Activated naive CD4-positive, alpha-beta T cell treated with anti-CD3 and anti-CD28 coated beads for 36 hours (primary cell): ENCODE measurements around the gene CS. TPM values are rescaled to one million over a fixed set of nuclear protein-coding genes. Genes with fewer than 3 reads are reported as not detected.
"Not testable (repeated sequence)": the region's sequence is repeated elsewhere in the genome, so short reads cannot be mapped to it uniquely, and the experiment has no call there.

Source experiments
- CTCF ChIA-PET: fragments of 350-600 bp; sonication (Branson Sonifier 250); formaldehyde crosslinking; loops from one replicate; lab custom pipeline; 2021; ENCODE audit warnings: antibody characterized with exemption; lab: Charles Lee
- DNase-seq: peaks from one replicate; pipeline ENCODE4 v3.0.0-alpha.2; 2020
- H3K27ac Mint-ChIP-seq: one replicate; pipeline ENCODE4 v1.8.0; 2021; ENCODE audit warnings: mild to moderate bottlenecking, mixed read lengths
- H3K27me3 Mint-ChIP-seq: one replicate; pipeline ENCODE4 v1.8.0; 2021; ENCODE audit warnings: low read depth, mixed read lengths
- H3K36me3 Mint-ChIP-seq: one replicate; pipeline ENCODE4 v1.8.0; 2021; ENCODE audit warnings: low read depth, mixed read lengths
- H3K4me1 Mint-ChIP-seq: one replicate; pipeline ENCODE4 v1.8.0; 2021; ENCODE audit warnings: low read depth, mixed read lengths
- H3K4me3 Mint-ChIP-seq: one replicate; pipeline ENCODE4 v1.8.0; 2021; ENCODE audit warnings: mild to moderate bottlenecking, moderate library complexity, mixed read lengths
- H3K9me3 Mint-ChIP-seq: one replicate; pipeline ENCODE4 v1.8.0; 2021; ENCODE audit warnings: mixed read lengths
- intact Hi-C: fragments of 100-400 bp; cut with micrococcal nuclease; formaldehyde crosslinking; loops from one replicate; pipeline ENCODE4 v1.15.1; 2023
- total RNA-seq, 2 experiments: library from RNA; stranded (reverse); gene quantifications; one replicate each; pipeline ENCODE4 v1.2.3, GENCODE V29; 2021

CS gene
- 100 to 1,000 TPM; 330 to 336 TPM for total RNA-seq

DNA sequence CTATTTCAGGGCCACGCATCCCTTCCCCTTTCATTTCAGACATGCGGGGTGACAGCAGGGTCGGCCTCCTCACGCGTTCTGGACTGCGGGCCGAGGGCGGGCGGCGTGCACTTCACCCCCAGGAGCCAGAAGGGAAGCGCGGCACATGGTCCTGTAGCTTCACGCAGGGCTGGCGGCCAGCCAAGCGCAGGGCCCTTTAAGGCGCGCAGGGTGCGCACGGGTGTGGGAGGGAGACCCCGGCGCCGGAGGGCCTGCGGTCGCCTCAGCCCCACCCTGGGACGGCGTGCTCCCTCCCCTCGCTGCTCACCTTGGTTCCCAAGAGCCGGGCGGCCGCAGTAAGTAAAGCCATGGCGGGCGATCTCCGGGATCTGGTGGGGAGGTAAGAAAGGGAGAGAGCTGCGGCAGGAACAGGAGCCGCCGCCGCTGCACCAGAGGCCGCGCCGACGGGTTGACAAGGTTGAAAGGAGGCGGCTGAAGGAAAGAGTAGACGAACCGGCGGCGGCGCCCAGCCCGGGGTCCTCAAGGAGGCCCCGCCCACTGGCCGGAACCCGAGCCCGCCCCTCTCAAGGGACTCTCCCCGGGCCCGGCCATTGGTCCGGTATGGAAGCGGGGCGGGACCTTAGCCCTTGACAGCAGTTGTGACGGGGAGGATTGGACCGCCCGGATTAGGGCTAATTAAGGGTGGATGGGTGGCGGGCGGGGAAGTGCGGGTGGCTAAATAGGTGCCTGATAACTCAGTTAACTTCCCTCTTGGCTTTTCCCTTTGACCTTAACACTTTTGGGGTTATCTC is at the start of gene CS:
Gene CS, minus strand, starts transcription at position 478 of the 791 bp plus-strand sequence. Its CDS starts 129 bp downstream, at position 349.
- peaks cover 18% of the 10 kb centered on the region for H3K36me3 Mint-ChIP-seq
- no peaks in the 10 kb centered on the region for H3K9me3 Mint-ChIP-seq
- H3K4me1 Mint-ChIP-seq, result peaks cover 42% of the 10 kb centered on the region
- peak within 1 kb of the TSS; percentile 92 for H3K27ac Mint-ChIP-seq
- no peaks in the 10 kb centered on the region for H3K27me3 Mint-ChIP-seq
- peak within 1 kb of the TSS; percentile 91 for H3K4me3 Mint-ChIP-seq
- DNase-seq, result peak; percentile 99
- intact Hi-C loops, result loop anchor here (1.0 kb wide), 11 partner anchors 9 to 182 kb away; partner anchors contain the start of genes IL23A, NABP2, SPRYD4 and STAT2
- CTCF ChIA-PET, result interaction anchor here (0.5 kb wide), 1 partner anchor 175 kb away, joined by 3 read pairs; no protein-coding TSS in a partner anchor

DNA sequence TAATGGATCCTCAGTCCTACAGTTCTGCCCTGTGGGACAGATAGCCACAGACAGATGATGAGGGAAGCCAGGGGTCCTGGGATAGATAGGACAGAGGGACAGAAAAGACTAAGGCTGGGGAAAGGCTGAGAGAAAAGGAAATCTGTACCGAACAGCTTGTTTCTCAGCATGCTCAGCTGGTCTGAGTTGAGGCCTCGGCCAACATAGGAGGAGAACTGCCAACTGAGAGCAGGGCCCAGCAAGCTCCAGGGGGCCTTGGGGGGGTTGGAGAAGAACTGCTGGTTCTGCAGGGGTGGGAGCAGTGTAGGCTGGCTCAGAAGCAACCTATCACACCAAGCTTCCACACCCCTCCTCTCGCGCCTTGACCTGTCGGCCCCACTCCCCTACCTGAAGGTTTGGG is 48.6 kb upstream of the CS start:
- H3K27me3 Mint-ChIP-seq, result no peaks in the 10 kb centered on the region
- no peak overlapping the region for H3K4me3 Mint-ChIP-seq
- DNase-seq, result no peak
- H3K4me1 Mint-ChIP-seq, result no peaks in the 10 kb centered on the region
- peaks cover 49% of the 10 kb centered on the region for H3K36me3 Mint-ChIP-seq
- H3K27ac Mint-ChIP-seq, result no peak overlapping the region
- CTCF ChIA-PET, result interaction anchor here (0.5 to 0.8 kb wide), 2 partner anchors 40 kb away, joined by 3 to 4 read pairs; no protein-coding TSS in a partner anchor
- no peaks in the 10 kb centered on the region for H3K9me3 Mint-ChIP-seq
- intact Hi-C loops, result no loop called here

DNA sequence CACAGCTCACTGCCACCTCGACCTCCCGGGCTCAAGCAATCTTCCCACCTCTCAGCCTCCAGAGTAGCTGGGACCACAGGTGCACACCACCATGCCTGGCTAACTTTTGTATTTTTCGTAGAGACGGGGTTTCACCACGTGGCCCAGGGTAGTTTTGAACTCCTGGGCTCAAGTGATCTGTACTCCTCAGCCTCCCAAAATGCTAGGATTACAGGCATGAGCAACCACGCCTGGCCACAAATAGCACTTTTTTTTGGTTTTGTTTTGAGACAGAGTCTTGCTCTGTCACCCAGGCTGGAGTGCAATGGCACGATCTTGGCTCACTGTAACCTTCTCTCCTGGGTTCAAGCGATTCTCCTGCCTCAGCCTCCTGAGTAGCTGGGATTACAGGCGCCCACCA is 47.1 kb upstream of the CS start:
- H3K36me3 Mint-ChIP-seq, result peaks cover 54% of the 10 kb centered on the region

DNA sequence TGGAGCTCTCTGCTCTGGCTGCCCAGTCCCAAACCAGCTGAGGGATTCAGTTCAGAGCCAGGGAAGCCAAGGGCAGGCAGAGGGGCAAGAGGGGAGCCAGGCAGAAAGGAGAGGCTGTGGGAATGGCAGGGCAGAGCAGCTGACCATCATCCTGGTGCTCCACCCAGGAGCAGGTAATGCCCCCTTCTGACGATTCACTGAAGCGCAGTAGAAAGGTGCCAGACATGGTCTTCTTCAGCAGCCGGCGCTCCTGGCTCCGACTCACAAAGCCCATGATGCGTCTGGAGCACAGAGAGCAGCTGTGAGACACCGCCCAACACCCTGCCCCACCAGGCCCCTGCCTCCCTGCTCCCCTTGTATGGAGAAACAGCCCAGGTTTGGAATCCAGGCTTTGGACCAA is 46.5 kb upstream of the CS start:
- Mint-ChIP-seq H3K4me1 (peaks cover under 1% of the 10 kb centered on the region), H3K27ac (peak overlapping the region; percentile 18), H3K9me3 (no peaks in the 10 kb centered on the region), H3K4me3 (no peak overlapping the region), H3K27me3 (no peaks in the 10 kb centered on the region), H3K36me3 (peaks cover 54% of the 10 kb centered on the region)
- DNase-seq, result peak; percentile 50
- intact Hi-C loops, result no loop called here
- CTCF ChIA-PET, result interaction anchor here (0.7 to 1.6 kb wide), 5 partner anchors 9 to 565 kb away, joined by 3 to 8 read pairs (median 4); partner anchors contain the start of gene STAT2

More for the DNA sequence above, 47.1 kb upstream of the CS start:
- H3K4me1 Mint-ChIP-seq, H3K9me3 Mint-ChIP-seq, H3K4me3 Mint-ChIP-seq, DNase-seq, H3K27me3 Mint-ChIP-seq, H3K27ac Mint-ChIP-seq, intact Hi-C loops: not testable (repeated sequence)
- CTCF ChIA-PET, result interaction anchor here (0.6 to 0.7 kb wide), 4 partner anchors 51 to 566 kb away, joined by 3 to 6 read pairs (median 4); no protein-coding TSS in a partner anchor

DNA sequence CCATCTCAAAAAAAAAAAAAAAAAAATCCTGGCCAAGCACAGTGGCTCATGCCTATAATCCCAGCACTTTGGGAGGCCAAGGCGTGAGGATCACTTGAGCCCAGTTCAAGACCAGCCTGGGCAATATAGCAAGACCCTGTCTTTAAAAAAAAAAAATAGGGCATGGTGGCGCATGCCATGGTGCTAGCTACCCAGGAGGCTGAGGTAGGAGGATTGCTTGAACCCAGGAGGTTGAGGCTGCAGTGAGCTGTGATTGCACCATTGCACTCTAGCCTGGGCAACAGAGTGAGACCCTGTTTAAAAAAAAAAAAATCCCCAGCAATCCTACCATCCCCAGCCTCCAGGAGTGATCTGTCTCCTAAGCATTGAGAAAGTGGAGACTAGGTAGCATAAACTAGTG is 42.2 kb upstream of the CS start:
- H3K4me3 Mint-ChIP-seq, H3K27ac Mint-ChIP-seq, intact Hi-C loops, H3K9me3 Mint-ChIP-seq, DNase-seq, H3K27me3 Mint-ChIP-seq: not testable (repeated sequence)
- Mint-ChIP-seq H3K4me1 (peaks cover 39% of the 10 kb centered on the region), H3K36me3 (peaks cover 35% of the 10 kb centered on the region)
- CTCF ChIA-PET, result interaction anchor here (1.6 kb wide), 1 partner anchor 13 kb away, joined by 3 read pairs; no protein-coding TSS in a partner anchor

DNA sequence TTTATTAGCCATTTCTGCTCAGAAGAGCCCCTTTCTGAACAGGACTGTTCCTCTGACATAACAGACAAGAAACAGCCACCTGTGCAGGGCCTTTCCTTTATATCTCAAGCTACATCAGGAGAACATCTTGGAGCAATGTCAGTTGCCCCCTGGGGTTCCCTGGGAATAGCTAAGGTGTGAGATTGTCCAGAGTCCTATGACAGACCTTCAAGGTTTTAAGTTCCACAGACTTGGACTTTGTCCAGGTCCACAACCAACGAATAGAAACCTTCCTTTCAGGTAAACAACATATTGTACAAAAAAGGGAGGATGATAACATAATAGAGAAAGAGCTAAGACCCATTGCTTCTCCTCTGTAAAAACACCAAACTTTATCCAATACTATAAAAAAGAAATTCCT is 41.5 kb upstream of the CS start:
- intact Hi-C loops, result no loop called here
- no peaks in the 10 kb centered on the region for H3K9me3 Mint-ChIP-seq
- H3K4me3 Mint-ChIP-seq, result no peak overlapping the region
- no peak overlapping the region for H3K27ac Mint-ChIP-seq
- peaks cover 30% of the 10 kb centered on the region for H3K36me3 Mint-ChIP-seq
- no peaks in the 10 kb centered on the region for H3K27me3 Mint-ChIP-seq
- H3K4me1 Mint-ChIP-seq, result peaks cover 45% of the 10 kb centered on the region
- no peak for DNase-seq
- CTCF ChIA-PET, result interaction anchor here (0.7 to 1.6 kb wide), 3 partner anchors 10 to 295 kb away, joined by 3 read pairs; no protein-coding TSS in a partner anchor

DNA sequence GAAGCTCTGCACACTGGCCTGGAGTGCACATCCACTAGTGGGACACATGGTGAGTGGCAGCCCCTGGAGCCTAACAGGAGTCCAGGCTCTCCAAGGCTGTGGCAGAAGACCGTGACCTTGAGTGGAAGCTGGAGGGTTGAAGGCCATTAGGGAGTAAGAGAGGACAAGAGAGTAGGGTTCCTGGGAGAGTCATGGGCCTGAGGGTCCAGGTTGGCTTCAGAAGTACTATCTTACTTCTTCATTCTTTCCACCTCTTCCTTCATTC is 39.0 kb upstream of the CS start:
- Mint-ChIP-seq H3K36me3 (peaks cover 17% of the 10 kb centered on the region), H3K4me3 (peak overlapping the region; percentile 84), H3K9me3 (no peaks in the 10 kb centered on the region), H3K27me3 (no peaks in the 10 kb centered on the region), H3K27ac (peak overlapping the region; percentile 99), H3K4me1 (peaks cover 52% of the 10 kb centered on the region)
- intact Hi-C loops, result loop anchor here (2.0 to 10.0 kb wide), 11 partner anchors 48 to 1927 kb away; partner anchors contain the start of genes DDIT3, DNAJC14, MBD6 and NABP2
- CTCF ChIA-PET, result interaction anchor here (1.4 to 2.3 kb wide), 4 partner anchors 12 to 125 kb away, joined by 3 to 11 read pairs (median 6); partner anchors contain the start of gene STAT2
- DNase-seq, result peak; percentile 13

DNA sequence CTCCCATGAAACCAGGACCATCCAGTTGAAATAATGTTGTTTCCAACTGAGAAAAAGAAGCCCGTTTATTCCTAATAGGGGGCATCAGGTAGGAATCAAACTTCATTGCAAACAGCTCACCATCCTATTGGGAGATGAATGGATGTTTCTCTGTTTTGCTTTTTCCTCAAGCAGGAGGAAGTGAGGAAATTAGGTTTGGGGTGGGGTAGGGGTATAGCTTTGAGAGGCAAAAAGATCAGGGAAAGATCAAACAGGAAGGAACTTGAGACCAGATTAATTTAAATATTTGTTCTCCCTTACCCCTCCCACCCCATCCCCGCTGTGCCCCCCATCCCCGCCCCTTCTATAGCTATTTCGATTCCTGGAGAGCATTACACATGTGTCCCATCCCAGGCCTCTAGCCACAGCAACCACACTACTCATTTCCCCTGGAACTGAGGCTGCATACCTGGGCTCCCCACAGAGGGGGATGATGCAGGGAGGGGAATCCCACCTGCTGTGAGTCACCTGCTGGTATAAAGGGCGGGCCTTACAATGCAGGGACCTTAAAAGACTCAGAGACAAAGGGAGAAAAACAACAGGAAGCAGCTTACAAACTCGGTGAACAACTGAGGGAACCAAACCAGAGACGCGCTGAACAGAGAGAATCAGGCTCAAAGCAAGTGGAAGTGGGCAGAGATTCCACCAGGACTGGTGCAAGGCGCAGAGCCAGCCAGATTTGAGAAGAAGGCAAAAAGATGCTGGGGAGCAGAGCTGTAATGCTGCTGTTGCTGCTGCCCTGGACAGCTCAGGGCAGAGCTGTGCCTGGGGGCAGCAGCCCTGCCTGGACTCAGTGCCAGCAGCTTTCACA is 38.4 kb upstream of the CS start, which contains the start of gene IL23A:
Gene IL23A, plus strand, starts transcription at position 577 of the 850 bp plus-strand sequence. Its CDS starts 161 bp downstream, at position 738.
- no peaks in the 10 kb centered on the region for H3K9me3 Mint-ChIP-seq
- intact Hi-C loops, result loop anchor here (1.0 to 10.0 kb wide), 18 partner anchors 22 to 1926 kb away; partner anchors contain the start of genes CS, DDIT3, DNAJC14 and MBD6
- H3K27me3 Mint-ChIP-seq, result no peaks in the 10 kb centered on the region
- CTCF ChIA-PET, result interaction anchor here (0.6 to 2.3 kb wide), 9 partner anchors 13 to 221 kb away, joined by 3 to 11 read pairs (median 4); partner anchors contain the start of genes CNPY2, STAT2 and ZC3H10
- H3K36me3 Mint-ChIP-seq, result peaks cover 11% of the 10 kb centered on the region
- peaks cover 52% of the 10 kb centered on the region for H3K4me1 Mint-ChIP-seq
- peak within 1 kb of the TSS; percentile 84 for H3K4me3 Mint-ChIP-seq
- peak; percentile 97 for DNase-seq
- H3K27ac Mint-ChIP-seq, result peak within 1 kb of the TSS; percentile 99

DNA sequence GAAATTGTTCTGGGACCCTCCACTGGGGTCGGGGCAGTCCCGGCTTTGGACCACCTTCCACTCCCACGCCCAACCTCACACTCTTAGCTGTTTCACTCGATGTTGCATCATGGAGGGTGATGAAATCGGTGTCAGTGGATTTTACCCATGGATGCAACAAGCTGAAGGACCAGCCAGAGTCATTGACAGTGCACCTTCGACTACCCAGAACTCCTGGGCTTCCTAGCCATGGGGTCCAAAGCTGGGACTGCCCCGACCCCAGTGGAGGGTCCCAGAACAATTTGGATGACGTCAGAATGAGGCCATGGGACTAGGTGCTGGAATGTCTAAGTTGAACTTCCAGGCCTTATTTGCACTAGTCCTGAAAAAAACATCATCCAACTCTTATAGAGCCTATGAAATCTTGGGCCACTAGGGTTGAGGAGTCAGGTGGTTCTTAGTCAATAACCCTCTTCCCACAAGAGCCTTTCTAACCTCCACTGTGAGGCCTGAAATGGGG is 37.7 kb upstream of the CS start:
- Mint-ChIP-seq H3K4me1 (peaks cover 58% of the 10 kb centered on the region), H3K4me3 (peak overlapping the region; percentile 49), H3K27ac (peak overlapping the region; percentile 99)

DNA sequence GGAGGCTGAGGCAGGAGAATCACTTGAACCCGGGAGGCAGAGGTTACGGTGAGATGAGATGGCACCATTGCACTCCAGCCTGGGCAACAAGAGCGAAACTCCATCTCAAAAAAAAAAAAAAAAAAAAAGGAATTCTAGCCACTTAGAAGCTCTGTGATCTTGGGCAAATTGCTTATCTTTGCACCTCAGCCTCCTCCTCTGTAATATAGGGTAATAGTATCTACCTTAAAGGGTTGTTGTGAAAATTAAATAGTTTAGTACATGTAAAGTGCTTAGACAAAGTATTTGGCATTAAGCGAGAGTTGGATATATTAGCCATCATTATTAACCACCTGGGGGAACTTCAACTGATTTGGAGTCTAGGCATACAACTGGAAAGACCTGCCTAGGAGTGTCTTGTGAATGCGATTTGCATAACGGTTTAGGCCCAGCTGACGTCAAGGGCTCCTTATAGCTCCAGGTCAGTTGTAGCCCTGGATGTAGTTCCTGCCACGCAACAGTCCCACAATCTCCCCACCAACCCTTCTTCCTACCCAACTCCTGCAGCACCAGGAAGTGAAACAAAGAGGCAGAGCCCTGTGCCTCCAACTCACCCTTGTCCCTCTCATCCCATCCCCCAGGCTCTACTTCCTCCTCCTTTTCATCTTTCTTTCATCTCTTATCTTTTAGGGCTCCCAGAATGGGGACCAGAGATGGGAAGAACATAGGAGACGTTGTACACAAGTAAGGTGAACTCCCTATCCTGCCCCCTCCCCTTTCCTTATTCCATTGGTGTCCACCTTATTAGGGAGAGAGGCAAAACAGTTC is 36.4 kb upstream of the CS start:
- intact Hi-C loops, result loop anchor here (5.0 to 10.0 kb wide), 8 partner anchors 301 to 1924 kb away; partner anchors contain the start of genes DDIT3, DNAJC14, MBD6 and NEMP1
- CTCF ChIA-PET, result interaction anchor here (0.6 to 2.1 kb wide), 5 partner anchors 18 to 237 kb away, joined by 4 to 9 read pairs (median 5); partner anchors contain the start of genes CNPY2 and STAT2
- Mint-ChIP-seq H3K9me3 (no peaks in the 10 kb centered on the region), H3K4me3 (peak overlapping the region; percentile 32), H3K4me1 (peaks cover 64% of the 10 kb centered on the region), H3K27me3 (no peaks in the 10 kb centered on the region), H3K36me3 (peaks cover 6% of the 10 kb centered on the region), H3K27ac (peak overlapping the region; percentile 80)
- DNase-seq, result no peak

More for the DNA sequence above, 37.7 kb upstream of the CS start:
- intact Hi-C loops, result loop anchor here (1.0 to 10.0 kb wide), 18 partner anchors 22 to 1926 kb away; partner anchors contain the start of genes CS, DDIT3, DNAJC14 and MBD6
- CTCF ChIA-PET, result interaction anchor here (0.7 to 2.3 kb wide), 10 partner anchors 9 to 220 kb away, joined by 3 to 9 read pairs (median 4); partner anchors contain the start of genes CNPY2, STAT2 and ZC3H10
- Mint-ChIP-seq H3K9me3 (no peaks in the 10 kb centered on the region), H3K27me3 (no peaks in the 10 kb centered on the region), H3K36me3 (peaks cover 6% of the 10 kb centered on the region)
- DNase-seq, result peak; percentile 13
